ENCODE measurements around the gene RIPOR3. TPM values are rescaled to one million over a fixed set of nuclear protein-coding genes. Genes with fewer than 3 reads are reported as not detected.

Gene RIPOR3
- polyA plus RNA-seq, 1 donor from 2014 or later: not detected

- Histone ChIP-seq H3K4me3 (ENCODE audit: low read length) (no peak overlapping the region), H4K20me1 (ENCODE audit: insufficient read depth) (no peaks in the 10 kb centered on the region), H3K9me2 (ENCODE audit: insufficient read depth, low read length) (no peaks in the 10 kb centered on the region), H3K4me2 (ENCODE audit: low read length) (no peak overlapping the region), H3K27me3 (ENCODE audit: insufficient read depth, low read depth, low read length) (no peaks in the 10 kb centered on the region), H3K36me3 (ENCODE audit: insufficient read depth, low read length) (no peaks in the 10 kb centered on the region), H2AFZ (ENCODE audit: low read depth, low read length) (no peak overlapping the region), H3F3A (ENCODE audit: insufficient read depth, low read length, poor library complexity, severe bottlenecking) (no peaks in the 10 kb centered on the region), H3K79me2 (replicated peaks; ENCODE audit: insufficient read depth, low read length) (no peaks in the 10 kb centered on the region), H3K27ac (ENCODE audit: low read length) (no peak overlapping the region), H3K9me3 (ENCODE audit: low read length) (no peaks in the 10 kb centered on the region), H3K9ac (ENCODE audit: low read length) (no peak overlapping the region)
- TF ChIP-seq MXI1 (conservative IDR thresholded peaks at IDR 0.05; ENCODE audit: poor library complexity, severe bottlenecking) (no peak), EZH2 (IDR thresholded peaks at IDR 0.05; ENCODE audit: borderline replicate concordance, insufficient read depth, low read length, poor library complexity, severe bottlenecking) (no peak), TAF1 (IDR thresholded peaks at IDR 0.05; ENCODE audit: low read depth) (no peak), RAD21 (conservative IDR thresholded peaks at IDR 0.05) (no peak), POLR2AphosphoS5 (IDR thresholded peaks at IDR 0.05) (no peak), SMC3 (conservative IDR thresholded peaks at IDR 0.05; ENCODE audit: poor library complexity) (no peak), EP300 (conservative IDR thresholded peaks at IDR 0.05; ENCODE audit: poor library complexity, severe bottlenecking) (no peak)
- TF ChIP-seq, protein P1, sequence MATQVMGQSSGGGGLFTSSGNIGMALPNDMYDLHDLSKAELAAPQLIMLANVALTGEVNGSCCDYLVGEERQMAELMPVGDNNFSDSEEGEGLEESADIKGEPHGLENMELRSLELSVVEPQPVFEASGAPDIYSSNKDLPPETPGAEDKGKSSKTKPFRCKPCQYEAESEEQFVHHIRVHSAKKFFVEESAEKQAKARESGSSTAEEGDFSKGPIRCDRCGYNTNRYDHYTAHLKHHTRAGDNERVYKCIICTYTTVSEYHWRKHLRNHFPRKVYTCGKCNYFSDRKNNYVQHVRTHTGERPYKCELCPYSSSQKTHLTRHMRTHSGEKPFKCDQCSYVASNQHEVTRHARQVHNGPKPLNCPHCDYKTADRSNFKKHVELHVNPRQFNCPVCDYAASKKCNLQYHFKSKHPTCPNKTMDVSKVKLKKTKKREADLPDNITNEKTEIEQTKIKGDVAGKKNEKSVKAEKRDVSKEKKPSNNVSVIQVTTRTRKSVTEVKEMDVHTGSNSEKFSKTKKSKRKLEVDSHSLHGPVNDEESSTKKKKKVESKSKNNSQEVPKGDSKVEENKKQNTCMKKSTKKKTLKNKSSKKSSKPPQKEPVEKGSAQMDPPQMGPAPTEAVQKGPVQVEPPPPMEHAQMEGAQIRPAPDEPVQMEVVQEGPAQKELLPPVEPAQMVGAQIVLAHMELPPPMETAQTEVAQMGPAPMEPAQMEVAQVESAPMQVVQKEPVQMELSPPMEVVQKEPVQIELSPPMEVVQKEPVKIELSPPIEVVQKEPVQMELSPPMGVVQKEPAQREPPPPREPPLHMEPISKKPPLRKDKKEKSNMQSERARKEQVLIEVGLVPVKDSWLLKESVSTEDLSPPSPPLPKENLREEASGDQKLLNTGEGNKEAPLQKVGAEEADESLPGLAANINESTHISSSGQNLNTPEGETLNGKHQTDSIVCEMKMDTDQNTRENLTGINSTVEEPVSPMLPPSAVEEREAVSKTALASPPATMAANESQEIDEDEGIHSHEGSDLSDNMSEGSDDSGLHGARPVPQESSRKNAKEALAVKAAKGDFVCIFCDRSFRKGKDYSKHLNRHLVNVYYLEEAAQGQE (IDR thresholded peaks at IDR 0.05; ENCODE audit: borderline replicate concordance): no peak
- TF ChIP-seq, protein P2, sequence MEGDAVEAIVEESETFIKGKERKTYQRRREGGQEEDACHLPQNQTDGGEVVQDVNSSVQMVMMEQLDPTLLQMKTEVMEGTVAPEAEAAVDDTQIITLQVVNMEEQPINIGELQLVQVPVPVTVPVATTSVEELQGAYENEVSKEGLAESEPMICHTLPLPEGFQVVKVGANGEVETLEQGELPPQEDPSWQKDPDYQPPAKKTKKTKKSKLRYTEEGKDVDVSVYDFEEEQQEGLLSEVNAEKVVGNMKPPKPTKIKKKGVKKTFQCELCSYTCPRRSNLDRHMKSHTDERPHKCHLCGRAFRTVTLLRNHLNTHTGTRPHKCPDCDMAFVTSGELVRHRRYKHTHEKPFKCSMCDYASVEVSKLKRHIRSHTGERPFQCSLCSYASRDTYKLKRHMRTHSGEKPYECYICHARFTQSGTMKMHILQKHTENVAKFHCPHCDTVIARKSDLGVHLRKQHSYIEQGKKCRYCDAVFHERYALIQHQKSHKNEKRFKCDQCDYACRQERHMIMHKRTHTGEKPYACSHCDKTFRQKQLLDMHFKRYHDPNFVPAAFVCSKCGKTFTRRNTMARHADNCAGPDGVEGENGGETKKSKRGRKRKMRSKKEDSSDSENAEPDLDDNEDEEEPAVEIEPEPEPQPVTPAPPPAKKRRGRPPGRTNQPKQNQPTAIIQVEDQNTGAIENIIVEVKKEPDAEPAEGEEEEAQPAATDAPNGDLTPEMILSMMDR (IDR thresholded peaks at IDR 0.05; ENCODE audit: poor library complexity, severe bottlenecking): no peak
Observed at GRCh38 chr20:50720026-50720425, 28.7 kb upstream of the RIPOR3 start.

DNA sequence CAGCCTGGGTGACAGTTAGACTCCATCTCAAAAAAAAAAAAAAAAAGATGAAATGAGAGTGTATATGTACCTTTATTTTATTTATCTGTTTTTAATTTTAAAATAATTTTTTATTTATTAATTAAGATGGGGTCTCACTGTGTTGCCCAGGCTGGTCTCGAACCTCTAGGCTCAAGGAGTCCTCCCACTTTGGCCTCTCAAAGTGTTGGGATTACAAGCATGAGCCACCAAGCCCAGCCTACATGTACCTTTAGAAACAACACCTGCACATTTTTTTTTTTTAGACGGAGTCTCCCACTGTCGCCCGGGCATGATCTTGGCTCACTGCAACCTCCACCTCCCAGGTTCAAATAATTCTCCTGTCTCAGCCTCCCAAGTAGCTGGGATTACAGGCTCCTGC is 28.0 kb upstream of the RIPOR3 start:
- Histone ChIP-seq H3K4me3 (ENCODE audit: low read length) (no peak overlapping the region), H3K27ac (ENCODE audit: low read length) (no peak overlapping the region), H3K79me2 (replicated peaks; ENCODE audit: insufficient read depth, low read length) (no peaks in the 10 kb centered on the region), H3K4me2 (ENCODE audit: low read length) (no peak overlapping the region), H3K9ac (ENCODE audit: low read length) (no peak overlapping the region), H3K9me3 (ENCODE audit: low read length) (no peaks in the 10 kb centered on the region), H3K27me3 (ENCODE audit: insufficient read depth, low read depth, low read length) (no peaks in the 10 kb centered on the region), H3F3A (ENCODE audit: insufficient read depth, low read length, poor library complexity, severe bottlenecking) (no peaks in the 10 kb centered on the region), H3K9me2 (ENCODE audit: insufficient read depth, low read length) (no peaks in the 10 kb centered on the region), H3K36me3 (ENCODE audit: insufficient read depth, low read length) (no peaks in the 10 kb centered on the region), H2AFZ (ENCODE audit: low read depth, low read length) (no peak overlapping the region), H4K20me1 (ENCODE audit: insufficient read depth) (no peaks in the 10 kb centered on the region)
- TF ChIP-seq EZH2 (IDR thresholded peaks at IDR 0.05; ENCODE audit: borderline replicate concordance, insufficient read depth, low read length, poor library complexity, severe bottlenecking) (no peak), SMC3 (conservative IDR thresholded peaks at IDR 0.05; ENCODE audit: poor library complexity) (no peak), TAF1 (IDR thresholded peaks at IDR 0.05; ENCODE audit: low read depth) (no peak), POLR2AphosphoS5 (IDR thresholded peaks at IDR 0.05) (no peak), EP300 (conservative IDR thresholded peaks at IDR 0.05; ENCODE audit: poor library complexity, severe bottlenecking) (no peak), RAD21 (conservative IDR thresholded peaks at IDR 0.05) (no peak), MXI1 (conservative IDR thresholded peaks at IDR 0.05; ENCODE audit: poor library complexity, severe bottlenecking) (no peak)
- TF ChIP-seq, protein P2 (IDR thresholded peaks at IDR 0.05; ENCODE audit: poor library complexity, severe bottlenecking): no peak
- TF ChIP-seq, protein P1 (IDR thresholded peaks at IDR 0.05; ENCODE audit: borderline replicate concordance): no peak
